Ishikawa (cell line): Measurements from ENCODE around the gene PI4KB.

Source experiments
- CEBPB ChIP-seq: IDR thresholded peaks from 2 replicates; pipeline ENCODE4 v1.6.1; 2012
- CREB1 ChIP-seq: IDR thresholded peaks from 2 replicates; pipeline ENCODE4 v1.6.1; 2012; ENCODE audit warnings: low read depth
- EP300 ChIP-seq: IDR thresholded peaks from 2 replicates; pipeline ENCODE4 v1.6.1; 2012; ENCODE audit warnings: borderline replicate concordance
- NFIC ChIP-seq: IDR thresholded peaks from 2 replicates; pipeline ENCODE4 v1.6.1; 2012
- RAD21 ChIP-seq: IDR thresholded peaks from 2 replicates; pipeline ENCODE4 v1.6.1; 2012; ENCODE audit warnings: low read depth
- REST ChIP-seq: IDR thresholded peaks from 2 replicates; pipeline ENCODE4 v1.6.1; 2012; ENCODE audit warnings: low read depth, mild to moderate bottlenecking
- TAF1 ChIP-seq: IDR thresholded peaks from 2 replicates; pipeline ENCODE4 v1.6.1; 2012; ENCODE audit warnings: low read depth, mild to moderate bottlenecking
- TEAD4 ChIP-seq: IDR thresholded peaks from 2 replicates; pipeline ENCODE4 v1.6.1; 2012
- YY1 ChIP-seq: IDR thresholded peaks from 2 replicates; pipeline ENCODE4 v1.6.1; 2012; ENCODE audit warnings: low read depth
- ZBTB7A ChIP-seq: IDR thresholded peaks from 2 replicates; pipeline ENCODE4 v1.6.1; 2012; ENCODE audit warnings: low read depth
- TF ChIP-seq, protein P1 (sequence below): IDR thresholded peaks from 2 replicates; pipeline ENCODE4 v1.6.1; 2012

DNA sequence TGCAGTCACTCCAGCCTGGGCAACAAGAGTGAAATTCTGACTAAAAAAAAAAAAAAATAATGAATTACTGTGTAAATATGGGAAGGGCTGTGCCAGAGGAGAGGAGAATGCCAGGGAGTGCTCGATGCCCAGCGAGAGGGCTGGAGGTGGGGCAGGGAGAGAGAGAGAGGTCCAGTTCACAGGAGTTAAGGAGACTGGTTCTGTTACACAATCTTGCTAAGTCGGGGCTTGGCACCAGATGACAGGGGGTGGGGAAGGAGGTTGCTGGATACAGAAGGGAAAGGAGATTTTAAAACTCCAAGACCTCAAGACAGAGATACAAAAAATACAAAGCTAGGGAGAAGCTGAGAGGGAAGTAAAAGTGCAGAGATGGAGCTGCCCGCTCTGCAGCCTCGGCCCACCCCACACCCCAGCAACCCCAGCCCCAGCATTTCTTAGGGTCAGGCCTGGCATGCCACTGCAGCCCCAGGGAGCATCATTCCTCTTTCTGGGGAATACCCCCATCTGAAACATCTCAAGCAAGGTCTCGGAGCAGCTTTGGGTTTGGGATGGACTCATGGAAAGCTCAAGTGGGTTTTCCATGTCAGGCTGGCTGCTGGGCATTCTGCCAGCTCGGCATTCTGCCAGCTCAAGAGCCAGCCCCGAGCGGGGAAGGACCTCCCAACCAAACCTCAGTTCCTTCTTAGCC, 44.3 kb upstream of the PI4KB start:
- TF ChIP-seq, protein P1, sequence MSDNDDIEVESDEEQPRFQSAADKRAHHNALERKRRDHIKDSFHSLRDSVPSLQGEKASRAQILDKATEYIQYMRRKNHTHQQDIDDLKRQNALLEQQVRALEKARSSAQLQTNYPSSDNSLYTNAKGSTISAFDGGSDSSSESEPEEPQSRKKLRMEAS = no peak
- TF ChIP-seq EP300 (no peak), CEBPB (peak; percentile 78), NFIC (peak; percentile 89), CREB1 (no peak), REST (no peak), TAF1 (no peak), RAD21 (no peak), ZBTB7A (no peak), YY1 (no peak), TEAD4 (no peak)
